ENCODE results near the gene SLC6A18. TPM values are rescaled to one million over a fixed set of nuclear protein-coding genes. Genes with fewer than 3 reads are reported as not detected.

SLC6A18 gene
- total and polyA plus RNA-seq, 9 of the 15 experiments (the other 6 are each of a cell fraction or from before 2014, with no cell fraction given): not detected

DNA sequence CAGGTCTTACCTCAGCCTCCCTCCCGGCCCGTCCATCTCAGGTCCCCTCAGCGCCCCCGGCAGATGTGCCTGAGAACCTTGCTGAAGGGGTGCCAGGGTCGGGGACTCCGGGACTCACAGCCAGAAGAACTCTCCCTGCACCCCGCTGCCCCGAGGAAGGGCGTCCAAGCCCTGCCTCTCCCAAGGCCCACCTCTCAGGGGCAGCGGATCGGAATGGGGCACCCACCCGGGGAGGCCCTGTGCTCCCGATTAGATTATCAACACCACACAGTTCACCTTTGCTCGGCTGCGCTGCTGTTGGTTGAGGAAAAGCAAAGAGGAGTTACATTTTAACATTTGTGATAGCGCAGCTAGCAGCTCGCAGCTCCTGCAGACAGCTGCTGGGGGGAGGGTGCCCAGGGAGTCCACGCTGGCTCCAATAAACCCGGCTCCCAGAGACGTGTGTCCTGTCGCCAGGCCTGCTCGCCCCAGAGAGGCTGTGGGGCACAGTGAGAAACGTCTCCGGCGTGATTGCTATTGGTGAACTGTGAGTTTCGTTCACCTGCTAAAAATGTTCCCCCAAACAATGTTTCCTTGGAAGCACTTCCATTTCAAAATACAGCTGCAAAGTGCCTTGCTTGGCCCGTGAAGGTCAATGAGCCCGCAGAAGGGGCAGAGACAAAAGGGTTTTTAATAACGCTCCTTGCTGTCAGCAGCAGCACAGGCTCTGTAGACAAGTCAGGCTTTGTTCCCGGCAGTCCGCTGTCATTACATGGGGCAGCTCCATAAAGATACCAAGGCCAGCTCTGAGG, 42.4 kb upstream of the SLC6A18 start (continued):
- TF ChIP-seq, protein P1, sequence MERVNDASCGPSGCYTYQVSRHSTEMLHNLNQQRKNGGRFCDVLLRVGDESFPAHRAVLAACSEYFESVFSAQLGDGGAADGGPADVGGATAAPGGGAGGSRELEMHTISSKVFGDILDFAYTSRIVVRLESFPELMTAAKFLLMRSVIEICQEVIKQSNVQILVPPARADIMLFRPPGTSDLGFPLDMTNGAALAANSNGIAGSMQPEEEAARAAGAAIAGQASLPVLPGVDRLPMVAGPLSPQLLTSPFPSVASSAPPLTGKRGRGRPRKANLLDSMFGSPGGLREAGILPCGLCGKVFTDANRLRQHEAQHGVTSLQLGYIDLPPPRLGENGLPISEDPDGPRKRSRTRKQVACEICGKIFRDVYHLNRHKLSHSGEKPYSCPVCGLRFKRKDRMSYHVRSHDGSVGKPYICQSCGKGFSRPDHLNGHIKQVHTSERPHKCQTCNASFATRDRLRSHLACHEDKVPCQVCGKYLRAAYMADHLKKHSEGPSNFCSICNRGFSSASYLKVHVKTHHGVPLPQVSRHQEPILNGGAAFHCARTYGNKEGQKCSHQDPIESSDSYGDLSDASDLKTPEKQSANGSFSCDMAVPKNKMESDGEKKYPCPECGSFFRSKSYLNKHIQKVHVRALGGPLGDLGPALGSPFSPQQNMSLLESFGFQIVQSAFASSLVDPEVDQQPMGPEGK (CRISPR knock-in tag; IDR thresholded peaks at IDR 0.05; ENCODE audit: borderline replicate concordance): no peak
- TF ChIP-seq PML (IDR thresholded peaks at IDR 0.05; ENCODE audit: low read length) (peak; percentile 24; the same call in 1 of the 2 replicates), ZNF699 (CRISPR knock-in tag; IDR thresholded peaks at IDR 0.05; ENCODE audit: insufficient replicate concordance) (no peak), ZNF184 (CRISPR knock-in tag; IDR thresholded peaks at IDR 0.05) (no peak), ZNF830 (CRISPR knock-in tag; IDR thresholded peaks at IDR 0.05) (no peak), MEF2D (tag; conservative IDR thresholded peaks at IDR 0.05; ENCODE audit: low read depth) (no peak), EP300 (IDR thresholded peaks at IDR 0.05; ENCODE audit: low read length) (peak; percentile 45; the same call in 1 of the 2 replicates), MYNN (IDR thresholded peaks at IDR 0.05) (0 out of 2 replicates have a peak, but pooled peaks have one; percentile 47), MYNN (CRISPR knock-in tag; IDR thresholded peaks at IDR 0.05) (no peak), HDGF (IDR thresholded peaks at IDR 0.05) (no peak), BDP1 (IDR thresholded peaks at IDR 0.05; ENCODE audit: insufficient read depth, insufficient read length) (no peak)
- TF ChIP-seq, protein P2, sequence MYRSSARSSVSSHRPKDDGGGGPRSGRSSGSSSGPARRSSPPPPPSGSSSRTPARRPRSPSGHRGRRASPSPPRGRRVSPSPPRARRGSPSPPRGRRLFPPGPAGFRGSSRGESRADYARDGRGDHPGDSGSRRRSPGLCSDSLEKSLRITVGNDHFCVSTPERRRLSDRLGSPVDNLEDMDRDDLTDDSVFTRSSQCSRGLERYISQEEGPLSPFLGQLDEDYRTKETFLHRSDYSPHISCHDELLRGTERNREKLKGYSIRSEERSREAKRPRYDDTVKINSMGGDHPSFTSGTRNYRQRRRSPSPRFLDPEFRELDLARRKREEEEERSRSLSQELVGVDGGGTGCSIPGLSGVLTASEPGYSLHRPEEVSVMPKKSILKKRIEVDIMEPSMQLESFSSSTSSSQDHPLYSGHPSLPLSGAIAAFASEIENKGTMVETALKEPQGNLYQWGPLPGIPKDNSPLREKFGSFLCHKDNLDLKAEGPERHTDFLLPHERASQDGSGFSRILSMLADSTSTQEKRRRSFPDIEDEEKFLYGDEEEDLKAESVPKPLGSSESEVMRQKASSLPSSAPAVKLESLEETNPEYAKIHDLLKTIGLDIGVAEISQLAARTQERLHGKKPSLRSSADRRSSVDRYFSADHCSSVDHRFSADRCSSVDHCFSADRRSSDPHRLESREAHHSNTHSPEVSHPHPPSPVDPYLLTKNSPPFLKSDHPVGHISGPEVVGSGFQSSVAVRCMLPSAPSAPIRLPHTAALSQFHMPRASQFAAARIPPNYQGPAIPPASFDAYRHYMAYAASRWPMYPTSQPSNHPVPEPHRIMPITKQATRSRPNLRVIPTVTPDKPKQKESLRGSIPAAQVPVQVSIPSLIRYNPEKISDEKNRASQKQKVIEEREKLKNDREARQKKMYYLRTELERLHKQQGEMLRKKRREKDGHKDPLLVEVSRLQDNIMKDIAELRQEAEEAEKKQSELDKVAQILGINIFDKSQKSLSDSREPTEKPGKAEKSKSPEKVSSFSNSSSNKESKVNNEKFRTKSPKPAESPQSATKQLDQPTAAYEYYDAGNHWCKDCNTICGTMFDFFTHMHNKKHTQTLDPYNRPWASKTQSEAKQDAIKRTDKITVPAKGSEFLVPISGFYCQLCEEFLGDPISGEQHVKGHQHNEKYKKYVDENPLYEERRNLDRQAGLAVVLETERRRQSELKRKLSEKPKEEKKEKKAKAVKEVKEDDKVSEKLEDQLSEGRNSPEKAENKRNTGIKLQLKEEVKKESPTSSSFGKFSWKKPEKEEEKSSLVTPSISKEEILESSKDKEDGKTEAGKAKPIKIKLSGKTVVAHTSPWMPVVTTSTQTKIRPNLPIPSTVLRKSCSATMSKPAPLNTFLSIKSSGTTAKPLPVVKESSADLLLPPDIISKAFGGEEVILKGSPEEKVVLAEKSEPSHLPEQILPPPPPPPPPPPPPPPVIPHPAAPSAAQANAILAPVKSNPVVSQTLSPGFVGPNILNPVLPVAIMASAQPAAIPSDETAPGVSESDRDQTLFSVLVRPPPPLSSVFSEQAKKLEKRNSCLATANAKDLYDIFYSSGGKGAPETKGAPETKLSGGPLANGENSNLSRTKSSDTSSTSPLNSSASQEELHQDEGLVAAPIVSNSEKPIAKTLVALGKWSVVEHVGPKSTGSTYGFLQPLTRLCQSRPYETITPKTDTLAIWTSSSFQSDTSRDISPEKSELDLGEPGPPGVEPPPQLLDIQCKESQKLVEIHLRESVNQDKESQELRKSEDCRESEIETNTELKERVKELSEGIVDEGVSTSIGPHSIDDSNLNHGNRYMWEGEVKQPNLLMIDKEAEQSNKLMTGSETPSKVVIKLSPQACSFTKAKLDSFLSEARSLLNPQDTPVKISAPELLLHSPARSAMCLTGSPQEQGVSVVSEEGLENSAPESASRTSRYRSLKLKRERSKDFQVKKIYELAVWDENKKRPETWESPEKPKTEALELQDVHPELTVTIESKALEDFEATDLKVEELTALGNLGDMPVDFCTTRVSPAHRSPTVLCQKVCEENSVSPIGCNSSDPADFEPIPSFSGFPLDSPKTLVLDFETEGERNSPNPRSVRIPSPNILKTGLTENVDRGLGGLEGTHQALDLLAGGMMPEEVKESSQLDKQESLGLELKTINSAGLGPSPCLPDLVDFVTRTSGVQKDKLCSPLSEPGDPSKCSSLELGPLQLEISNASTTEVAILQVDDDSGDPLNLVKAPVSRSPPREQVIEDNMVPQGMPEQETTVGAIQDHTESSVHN (IDR thresholded peaks at IDR 0.05; ENCODE audit: borderline replicate concordance in 1 of 2, low read depth in 1 of 2): no peak
- TF ChIP-seq, protein P3, sequence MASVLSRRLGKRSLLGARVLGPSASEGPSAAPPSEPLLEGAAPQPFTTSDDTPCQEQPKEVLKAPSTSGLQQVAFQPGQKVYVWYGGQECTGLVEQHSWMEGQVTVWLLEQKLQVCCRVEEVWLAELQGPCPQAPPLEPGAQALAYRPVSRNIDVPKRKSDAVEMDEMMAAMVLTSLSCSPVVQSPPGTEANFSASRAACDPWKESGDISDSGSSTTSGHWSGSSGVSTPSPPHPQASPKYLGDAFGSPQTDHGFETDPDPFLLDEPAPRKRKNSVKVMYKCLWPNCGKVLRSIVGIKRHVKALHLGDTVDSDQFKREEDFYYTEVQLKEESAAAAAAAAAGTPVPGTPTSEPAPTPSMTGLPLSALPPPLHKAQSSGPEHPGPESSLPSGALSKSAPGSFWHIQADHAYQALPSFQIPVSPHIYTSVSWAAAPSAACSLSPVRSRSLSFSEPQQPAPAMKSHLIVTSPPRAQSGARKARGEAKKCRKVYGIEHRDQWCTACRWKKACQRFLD (CRISPR knock-in tag; IDR thresholded peaks at IDR 0.05): no peak
- TF ChIP-seq, protein P4, sequence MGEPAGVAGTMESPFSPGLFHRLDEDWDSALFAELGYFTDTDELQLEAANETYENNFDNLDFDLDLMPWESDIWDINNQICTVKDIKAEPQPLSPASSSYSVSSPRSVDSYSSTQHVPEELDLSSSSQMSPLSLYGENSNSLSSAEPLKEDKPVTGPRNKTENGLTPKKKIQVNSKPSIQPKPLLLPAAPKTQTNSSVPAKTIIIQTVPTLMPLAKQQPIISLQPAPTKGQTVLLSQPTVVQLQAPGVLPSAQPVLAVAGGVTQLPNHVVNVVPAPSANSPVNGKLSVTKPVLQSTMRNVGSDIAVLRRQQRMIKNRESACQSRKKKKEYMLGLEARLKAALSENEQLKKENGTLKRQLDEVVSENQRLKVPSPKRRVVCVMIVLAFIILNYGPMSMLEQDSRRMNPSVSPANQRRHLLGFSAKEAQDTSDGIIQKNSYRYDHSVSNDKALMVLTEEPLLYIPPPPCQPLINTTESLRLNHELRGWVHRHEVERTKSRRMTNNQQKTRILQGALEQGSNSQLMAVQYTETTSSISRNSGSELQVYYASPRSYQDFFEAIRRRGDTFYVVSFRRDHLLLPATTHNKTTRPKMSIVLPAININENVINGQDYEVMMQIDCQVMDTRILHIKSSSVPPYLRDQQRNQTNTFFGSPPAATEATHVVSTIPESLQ (CRISPR knock-in tag; IDR thresholded peaks at IDR 0.05): no peak

Measured in K562 (cell line).